AG09309 (cell line): Measurements from ENCODE around the gene MAPKBP1.

Experiments
- DNase-seq: peaks from one replicate; pipeline ENCODE4 v3.0.0-alpha.2; 2010; ENCODE audit warnings: low read depth
- H3K4me3 ChIP-seq: 2 replicates; pipeline ENCODE4 v1.5.1; 2011; ENCODE audit warnings: mild to moderate bottlenecking, low read depth, low read length, moderate library complexity; ENCODE audit not compliant: control insufficient read depth
- TF ChIP-seq, protein P1 (sequence below): IDR thresholded peaks from 2 replicates; pipeline ENCODE4 v1.5.1; 2011; ENCODE audit warnings: mild to moderate bottlenecking, low read depth, low read length, inconsistent platforms; ENCODE audit not compliant: insufficient read depth, control insufficient read depth; ENCODE audit errors: missing control alignments

MAPKBP1 gene

GRCh38 chr15:41825145-41825544, 50.9 kb downstream of the MAPKBP1 start:
- TF ChIP-seq, protein P1, sequence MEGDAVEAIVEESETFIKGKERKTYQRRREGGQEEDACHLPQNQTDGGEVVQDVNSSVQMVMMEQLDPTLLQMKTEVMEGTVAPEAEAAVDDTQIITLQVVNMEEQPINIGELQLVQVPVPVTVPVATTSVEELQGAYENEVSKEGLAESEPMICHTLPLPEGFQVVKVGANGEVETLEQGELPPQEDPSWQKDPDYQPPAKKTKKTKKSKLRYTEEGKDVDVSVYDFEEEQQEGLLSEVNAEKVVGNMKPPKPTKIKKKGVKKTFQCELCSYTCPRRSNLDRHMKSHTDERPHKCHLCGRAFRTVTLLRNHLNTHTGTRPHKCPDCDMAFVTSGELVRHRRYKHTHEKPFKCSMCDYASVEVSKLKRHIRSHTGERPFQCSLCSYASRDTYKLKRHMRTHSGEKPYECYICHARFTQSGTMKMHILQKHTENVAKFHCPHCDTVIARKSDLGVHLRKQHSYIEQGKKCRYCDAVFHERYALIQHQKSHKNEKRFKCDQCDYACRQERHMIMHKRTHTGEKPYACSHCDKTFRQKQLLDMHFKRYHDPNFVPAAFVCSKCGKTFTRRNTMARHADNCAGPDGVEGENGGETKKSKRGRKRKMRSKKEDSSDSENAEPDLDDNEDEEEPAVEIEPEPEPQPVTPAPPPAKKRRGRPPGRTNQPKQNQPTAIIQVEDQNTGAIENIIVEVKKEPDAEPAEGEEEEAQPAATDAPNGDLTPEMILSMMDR, result no peak
- no peak overlapping the region for H3K4me3 ChIP-seq
- no peak for DNase-seq

- TF ChIP-seq, protein P1, result no peak
- DNase-seq, result no peak
- no peak overlapping the region for H3K4me3 ChIP-seq
These were observed 51.6 kb downstream of the MAPKBP1 start for GRCh38 chr15:41825572-41826535.

DNA sequence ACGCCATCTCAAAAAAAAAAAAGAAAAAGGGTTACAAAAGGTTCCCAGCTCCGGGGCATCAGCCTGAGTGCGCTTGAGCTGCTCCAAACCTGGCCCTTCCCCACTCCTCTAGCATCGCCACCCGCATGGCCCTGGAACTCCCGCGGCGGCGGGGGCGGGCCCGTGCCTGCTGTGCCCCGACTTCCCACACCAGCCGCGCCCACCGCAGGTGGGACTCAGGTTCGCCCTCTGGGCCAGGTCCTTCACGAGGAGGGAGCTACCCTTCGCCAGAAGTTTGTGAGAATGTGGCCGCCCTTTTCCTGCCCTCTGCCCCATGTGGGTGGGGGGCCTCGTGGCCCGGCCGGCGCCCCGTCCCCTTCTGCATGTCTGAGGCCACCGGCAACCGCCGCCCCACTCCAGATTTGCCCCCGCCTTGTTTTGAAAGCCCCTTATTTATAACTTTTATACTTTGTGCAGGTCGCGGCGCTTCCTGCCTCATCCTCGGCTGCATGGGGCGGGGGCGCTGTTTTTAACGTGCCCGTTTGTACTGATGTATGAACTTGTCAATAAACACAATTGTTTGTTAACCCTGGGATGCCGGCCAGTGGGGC, 53.1 kb downstream of the MAPKBP1 start:
- H3K4me3 ChIP-seq, result peak overlapping the region; percentile 49
- no peak for DNase-seq
- TF ChIP-seq, protein P1, result no peak

DNA sequence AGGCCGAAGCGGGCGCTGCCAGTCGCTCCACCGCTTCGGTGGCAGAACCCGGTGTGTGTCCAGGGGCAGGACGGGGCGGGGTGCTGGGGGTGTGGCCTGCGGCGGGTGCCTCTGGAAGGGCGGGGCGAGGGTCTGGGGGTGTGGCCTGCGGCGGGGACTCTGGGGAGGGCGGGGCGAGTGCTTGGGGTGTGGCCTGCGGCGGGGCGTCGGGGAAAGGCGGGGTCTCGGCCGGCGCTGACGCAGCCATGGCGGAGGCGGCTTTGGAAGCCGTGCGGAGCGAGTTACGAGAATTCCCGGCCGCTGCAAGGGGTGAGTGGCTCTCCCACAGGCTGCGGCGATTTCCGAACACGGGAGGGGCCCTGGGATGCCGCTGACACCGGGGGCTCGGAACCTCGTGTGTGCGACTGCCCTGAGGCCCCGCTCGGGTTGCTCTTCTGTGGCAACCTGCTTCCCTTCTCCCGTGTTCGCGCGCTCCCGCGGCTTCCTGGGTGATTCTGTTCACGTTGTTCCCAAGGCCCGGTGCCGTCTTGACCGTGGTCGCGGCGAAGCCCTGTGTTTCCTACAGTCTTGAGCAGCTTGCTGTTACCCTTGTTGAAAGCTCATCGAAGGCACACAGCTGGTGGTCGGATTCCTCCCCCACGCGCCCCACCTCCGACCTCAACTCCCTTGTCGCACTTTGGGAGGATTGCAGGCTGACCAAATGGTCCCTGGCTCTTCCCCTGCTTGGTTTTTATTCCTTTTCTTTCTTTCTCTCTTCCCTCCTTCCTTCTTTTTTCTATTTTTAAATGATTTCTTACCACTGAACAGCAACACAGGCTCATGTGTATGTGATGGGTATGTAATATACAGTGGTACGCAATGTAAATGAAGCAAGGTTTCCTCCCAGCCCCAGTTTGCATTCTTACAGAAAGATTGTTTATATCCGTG, 53.9 kb downstream of the MAPKBP1 start, which contains the start of gene JMJD7:
TSS of gene JMJD7 (plus strand) at position 213 of the 927 bp plus-strand sequence. CDS start at position 246, 33 bp downstream.
- DNase-seq, result peak; percentile 28
- peak within 1 kb of the TSS; percentile 94 for H3K4me3 ChIP-seq
- TF ChIP-seq, protein P1, result no peak

DNA sequence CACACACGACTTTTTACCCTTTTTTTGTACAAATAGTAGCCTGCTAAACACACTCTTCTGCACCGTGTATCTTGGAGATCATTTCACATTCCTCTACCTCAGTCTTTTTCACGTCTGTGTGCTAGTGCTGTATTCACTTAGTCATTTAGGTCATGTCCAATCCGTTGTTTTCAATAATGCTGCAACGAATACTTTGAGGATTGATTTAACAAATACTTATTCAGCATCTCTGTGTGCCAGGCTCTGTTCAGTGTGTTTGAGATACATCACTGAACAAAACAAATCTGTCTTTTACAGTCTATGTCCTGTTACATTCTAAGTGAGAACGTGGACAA, 54.5 kb downstream of the MAPKBP1 start:
- H3K4me3 ChIP-seq, result peak overlapping the region; percentile 94
- TF ChIP-seq, protein P1, result no peak
- DNase-seq, result no peak
